Left lung (tissue), 10 donors: Measurements from ENCODE around the gene DISP1. TPM values are rescaled to one million over a fixed set of nuclear protein-coding genes. Genes with fewer than 3 reads are reported as not detected.
A peak's percentile ranks its signal among the peaks of the same experiment; 100 is the strongest.

Experiments used
- ATAC-seq: fragments of 200-7000 bp; cut with Tn5 transposase; one replicate; pipeline ENCODE4 v1.9.1; 2020; ENCODE audit warnings: moderate library complexity
- DNase-seq, 4 donors: peaks; one replicate each; pipeline ENCODE4 v3.0.0-alpha.2; 2013 to 2020
- H3K27ac ChIP-seq, 2 donors: fragments of 200-600 bp; sonication (generic) in 1 of 2; one replicate each; pipeline versions ENCODE4 v1.5.0 to v1.8.0; 2020 to 2021
- H3K27me3 ChIP-seq, 2 donors: fragments of 200-600 bp; sonication (generic) in 1 of 2; one replicate each; pipeline versions ENCODE4 v1.5.0 to v1.8.0; 2020 to 2021
- H3K36me3 ChIP-seq, 2 donors: fragments of 200-600 bp; sonication (generic) in 1 of 2; one replicate each; pipeline versions ENCODE4 v1.5.0 to v1.8.0; 2020 to 2021
- H3K4me1 ChIP-seq, 2 donors: fragments of 200-600 bp; one replicate each; pipeline ENCODE4 v1.8.0; 2021
- H3K4me3 ChIP-seq, 2 donors: fragments of 200-600 bp; sonication (generic) in 1 of 2; one replicate each; pipeline versions ENCODE4 v1.5.0 to v1.8.0; 2020 to 2021; ENCODE audit warnings: mild to moderate bottlenecking in 1 of 2
- H3K9me3 ChIP-seq, 2 donors: fragments of 200-600 bp; sonication (generic) in 1 of 2; one replicate each; pipeline versions ENCODE4 v1.5.0 to v1.8.0; 2020 to 2021
- intact Hi-C, 2 donors: fragments of 100-400 bp; cut with DNase I; formaldehyde crosslinking; loops; one replicate each; pipeline versions ENCODE4 v1.11.2 to v1.14.2; 2022
- polyA plus RNA-seq, 6 donors: library from polyadenylated mRNA; unstranded; fragments of 120-200 nt; gene quantifications; one replicate each; pipeline ENCODE4 v1.2.1, GENCODE V29; 2013; ENCODE audit not compliant: insufficient read length in 6 of 6
- total RNA-seq, 2 donors: library from RNA; stranded (reverse); fragmentation: NEBNext Ultra II Directional; extraction: Animal tissue kit (Norgen Biotek cat#: 25700); gene quantifications; one replicate each; pipeline ENCODE4 v1.2.1, GENCODE V29; 2021
- TF ChIP-seq, protein P1 (sequence below), 2 donors: fragments of 200-600 bp; sonication (generic) in 1 of 2; IDR thresholded peaks; one replicate each; pipeline versions ENCODE4 v1.5.0 to v1.8.0; 2021; ENCODE audit warnings: antibody characterized with exemption in 2 of 2
- donor health status: DM: no; HTN: yes; CAD: no.
- donor health status: DM: no; HTN: no; CAD: no.

DISP1 gene
- total and polyA plus RNA-seq, 8 donors: 17.2 to 23.9 (median 20.5) TPM

DNA sequence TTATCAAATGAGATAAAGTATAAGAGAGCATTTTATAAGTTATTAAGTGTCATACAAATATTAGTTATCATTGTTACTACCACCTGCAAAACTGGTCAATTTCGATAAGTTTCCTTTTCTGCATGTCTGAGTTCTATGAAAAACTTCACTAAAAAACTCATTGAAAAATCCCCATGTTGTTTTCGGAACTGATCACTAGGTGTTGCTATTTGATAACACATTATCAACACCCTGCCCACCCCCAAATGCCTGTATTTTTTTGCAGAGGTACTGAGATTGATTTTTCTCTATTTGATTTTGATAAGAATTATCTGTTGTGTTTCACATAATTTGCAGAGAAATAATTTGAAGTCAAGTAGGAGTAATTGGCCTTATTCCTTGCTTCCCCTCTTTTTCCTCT lies 22.1 kb upstream of the DISP1 start:
- ATAC-seq: peak; percentile 56
- DNase-seq: no peak
- H3K27me3 ChIP-seq: no peaks in the 10 kb centered on the region
- intact Hi-C loops: loop anchor here (5.0 to 10.0 kb wide), 3 partner anchors 290 to 332 kb away; no protein-coding TSS in a partner anchor
- H3K36me3 ChIP-seq: no peaks in the 10 kb centered on the region
- H3K9me3 ChIP-seq: no peaks in the 10 kb centered on the region
- H3K27ac ChIP-seq: no peak overlapping the region
- no peaks in the 10 kb centered on the region for H3K4me1 ChIP-seq
- TF ChIP-seq, protein P1, sequence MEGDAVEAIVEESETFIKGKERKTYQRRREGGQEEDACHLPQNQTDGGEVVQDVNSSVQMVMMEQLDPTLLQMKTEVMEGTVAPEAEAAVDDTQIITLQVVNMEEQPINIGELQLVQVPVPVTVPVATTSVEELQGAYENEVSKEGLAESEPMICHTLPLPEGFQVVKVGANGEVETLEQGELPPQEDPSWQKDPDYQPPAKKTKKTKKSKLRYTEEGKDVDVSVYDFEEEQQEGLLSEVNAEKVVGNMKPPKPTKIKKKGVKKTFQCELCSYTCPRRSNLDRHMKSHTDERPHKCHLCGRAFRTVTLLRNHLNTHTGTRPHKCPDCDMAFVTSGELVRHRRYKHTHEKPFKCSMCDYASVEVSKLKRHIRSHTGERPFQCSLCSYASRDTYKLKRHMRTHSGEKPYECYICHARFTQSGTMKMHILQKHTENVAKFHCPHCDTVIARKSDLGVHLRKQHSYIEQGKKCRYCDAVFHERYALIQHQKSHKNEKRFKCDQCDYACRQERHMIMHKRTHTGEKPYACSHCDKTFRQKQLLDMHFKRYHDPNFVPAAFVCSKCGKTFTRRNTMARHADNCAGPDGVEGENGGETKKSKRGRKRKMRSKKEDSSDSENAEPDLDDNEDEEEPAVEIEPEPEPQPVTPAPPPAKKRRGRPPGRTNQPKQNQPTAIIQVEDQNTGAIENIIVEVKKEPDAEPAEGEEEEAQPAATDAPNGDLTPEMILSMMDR (IDR thresholded peaks at IDR 0.05): peak; percentile 22 to 43
- no peak overlapping the region for H3K4me3 ChIP-seq

DNA sequence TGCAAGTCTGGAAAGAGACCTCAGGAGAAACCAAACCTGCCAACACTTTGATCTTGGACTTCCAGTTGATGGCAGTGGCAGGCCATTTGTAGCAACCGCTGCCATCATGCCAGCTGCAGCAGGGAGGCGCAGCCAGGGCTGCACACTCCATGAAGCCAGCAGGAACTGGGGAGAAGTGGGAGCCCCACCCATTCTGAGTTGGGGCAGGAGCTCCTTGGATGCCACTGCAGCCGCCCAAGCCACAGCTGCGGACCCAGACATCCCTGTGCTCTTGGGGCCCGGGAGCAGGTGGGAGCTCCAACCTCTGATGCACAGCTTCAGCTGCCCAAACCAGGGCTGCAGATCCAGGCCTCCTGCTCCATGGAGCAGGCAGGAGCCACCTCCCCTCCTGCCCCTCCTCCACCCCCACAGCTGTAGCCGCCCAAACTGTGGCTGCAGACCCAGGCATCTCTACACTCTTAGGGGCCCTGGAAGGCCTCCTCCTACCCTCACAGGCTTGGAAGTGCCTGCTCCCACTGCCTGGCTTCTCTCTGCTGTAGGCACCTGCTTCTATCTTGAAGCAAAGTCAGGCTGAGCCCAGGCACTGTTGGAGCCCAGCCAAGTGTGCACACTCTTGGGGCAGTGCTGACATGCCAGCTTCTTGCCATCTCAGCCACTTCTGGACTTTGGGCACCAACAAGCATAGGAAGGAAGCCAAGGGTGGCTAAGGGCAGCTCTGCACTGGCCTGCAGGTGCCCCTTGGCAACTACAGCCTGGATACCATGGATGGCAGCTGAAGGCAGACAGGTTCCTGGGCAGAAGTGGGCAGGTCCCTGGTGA lies 20.0 kb upstream of the DISP1 start:
- Histone ChIP-seq H3K27ac (no peak overlapping the region), H3K9me3 (no peaks in the 10 kb centered on the region), H3K27me3 (no peaks in the 10 kb centered on the region), H3K36me3 (no peaks in the 10 kb centered on the region), H3K4me3 (no peak overlapping the region), H3K4me1 (peaks cover 0 to 8% of the 10 kb centered on the region in 2 donors)
- peak; percentile 30 for ATAC-seq
- no peak for DNase-seq
- intact Hi-C loops: loop anchor here (5.0 to 10.0 kb wide), 3 partner anchors 287 to 330 kb away; no protein-coding TSS in a partner anchor
- TF ChIP-seq, protein P1 (IDR thresholded peaks at IDR 0.05): no peak

DNA sequence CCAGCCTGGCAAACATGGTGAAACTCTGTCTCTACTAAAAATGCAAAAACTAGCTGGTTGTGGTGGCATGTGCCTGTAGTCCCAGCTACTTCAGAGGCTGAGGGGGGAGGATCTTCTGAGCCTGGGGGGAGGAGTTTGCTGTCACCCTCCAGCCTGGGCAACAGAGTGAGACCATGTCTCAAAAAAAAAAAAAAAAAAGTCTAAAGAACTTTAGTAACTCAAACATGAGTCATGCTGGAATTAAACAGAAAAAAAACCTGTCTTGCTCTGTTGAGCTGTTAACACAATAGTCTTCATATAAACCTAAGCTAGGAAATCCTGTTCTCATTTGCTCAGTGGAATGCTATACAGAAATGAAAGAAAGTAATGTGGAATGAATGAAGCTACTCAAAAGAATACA lies 16.7 kb upstream of the DISP1 start:
- intact Hi-C loops: loop anchor here (10.0 kb wide), 2 partner anchors 287 to 327 kb away; no protein-coding TSS in a partner anchor
- Histone ChIP-seq H3K36me3 (no peaks in the 10 kb centered on the region), H3K27ac (no peak overlapping the region), H3K4me3 (no peak overlapping the region), H3K27me3 (no peaks in the 10 kb centered on the region), H3K9me3 (no peaks in the 10 kb centered on the region), H3K4me1 (peaks cover 0 to 8% of the 10 kb centered on the region in 2 donors)
- ATAC-seq (peak; percentile 78), DNase-seq (no peak)
- TF ChIP-seq, protein P1 (IDR thresholded peaks at IDR 0.05): no peak

DNA sequence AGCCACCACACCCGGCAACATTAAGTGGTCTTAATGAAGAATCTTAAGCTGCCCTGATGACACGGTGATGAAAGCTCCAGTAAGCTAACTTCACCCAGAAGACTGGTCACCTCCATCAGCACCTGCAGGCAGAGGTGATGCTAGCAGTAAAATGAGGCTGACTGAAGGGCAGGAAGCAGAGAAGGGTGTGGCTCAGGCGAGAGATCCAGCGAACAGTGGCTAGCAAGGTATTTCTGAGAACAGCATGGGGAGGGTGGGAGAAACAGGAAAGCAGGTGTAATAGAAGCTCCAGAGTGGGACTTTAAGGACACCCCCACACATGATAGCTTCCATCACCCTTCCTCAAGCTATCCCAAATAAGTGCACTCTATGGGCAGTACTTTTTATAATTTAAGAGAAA lies 15.9 kb upstream of the DISP1 start:
- peaks cover 0 to 8% of the 10 kb centered on the region in 2 donors for H3K4me1 ChIP-seq
- no peaks in the 10 kb centered on the region for H3K36me3 ChIP-seq
- no peaks in the 10 kb centered on the region for H3K27me3 ChIP-seq
- DNase-seq: no peak
- H3K4me3 ChIP-seq: no peak overlapping the region
- ATAC-seq: no peak
- TF ChIP-seq, protein P1 (IDR thresholded peaks at IDR 0.05): no peak
- H3K27ac ChIP-seq: no peak overlapping the region
- H3K9me3 ChIP-seq: no peaks in the 10 kb centered on the region
- intact Hi-C loops: loop anchor here (10.0 kb wide), 2 partner anchors 286 to 326 kb away; no protein-coding TSS in a partner anchor

DNA sequence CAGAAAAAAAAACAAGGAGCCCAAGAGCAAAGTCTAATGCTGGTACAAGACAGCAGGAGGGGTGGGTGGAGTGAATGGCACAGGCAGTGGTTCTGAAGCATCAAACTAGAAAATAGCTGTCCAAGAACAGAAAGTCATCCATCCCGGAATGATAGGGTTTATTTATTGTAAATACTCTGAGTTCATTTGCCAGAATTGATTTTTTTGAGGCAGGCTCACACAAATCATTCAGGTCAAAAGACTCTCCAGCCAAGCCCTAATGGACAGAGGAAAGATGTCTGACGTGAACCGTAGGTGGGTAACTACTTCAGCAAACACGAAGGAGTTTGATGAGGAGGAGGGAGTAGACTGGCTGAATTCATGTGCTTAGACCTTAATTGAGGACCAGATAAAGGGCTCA lies 13.8 kb upstream of the DISP1 start:
- ATAC-seq (no peak), DNase-seq (no peak)
- Histone ChIP-seq H3K4me1 (peaks cover 0 to 8% of the 10 kb centered on the region in 2 donors), H3K36me3 (no peaks in the 10 kb centered on the region), H3K9me3 (no peaks in the 10 kb centered on the region), H3K27ac (no peak overlapping the region), H3K27me3 (no peaks in the 10 kb centered on the region), H3K4me3 (no peak overlapping the region)
- TF ChIP-seq, protein P1 (IDR thresholded peaks at IDR 0.05): no peak
- intact Hi-C loops: no loop called here
